Endothelial cell of umbilical vein (primary cell): Measurements from ENCODE around the gene LAMC2. TPM values are rescaled to one million over a fixed set of nuclear protein-coding genes. Genes with fewer than 3 reads are reported as not detected.

Experiments used
- BruUV-seq: library from RNA; stranded (reverse); fragments of 400-500 nt; replicated peaks from 2 replicates; lab custom pipeline; 2021; lab: Mats Ljungman, UMichigan
- CTCF ChIA-PET: fragments of 300-600, 350-600 bp; sonication (Branson Sonifier 250); formaldehyde crosslinking; loops from one replicate; lab custom pipeline; 2021; ENCODE audit warnings: antibody characterized with exemption, inconsistent platforms; lab: Charles Lee
- POLR2A ChIA-PET: fragments of 300-600, 350-600 bp; sonication (Branson Sonifier 250); formaldehyde crosslinking; loops from one replicate; lab custom pipeline; 2021; ENCODE audit warnings: antibody characterized with exemption, inconsistent platforms; lab: Charles Lee
- DNase-seq: peaks from one replicate; pipeline ENCODE4 v3.0.0-alpha.2; 2011; ENCODE audit warnings: low read depth, low spot score
- FAIRE-seq: peaks from 2 replicates; lab custom pipeline; 2011; peaks lifted over from hg19 to GRCh38; lab: Jason Lieb, UNC
- H2AFZ ChIP-seq: 2 replicates; pipeline ENCODE4 v1.6.0; 2012; ENCODE audit warnings: low read depth, low read length, control low read depth, inconsistent platforms
- H3K27ac ChIP-seq: 2 replicates; pipeline ENCODE4 v1.5.1; 2011; ENCODE audit warnings: low read depth, mild to moderate bottlenecking, control low read depth, low read length, moderate library complexity; ENCODE audit not compliant: insufficient read depth
- H3K27me3 ChIP-seq, 2 experiments: 2 replicates each; pipeline versions ENCODE4 v1.6.0 to v1.6.1; 2011; ENCODE audit warnings: low read length in 2 of 2, mixed read lengths in 1 of 2; ENCODE audit not compliant: control insufficient read depth in 2 of 2, insufficient read depth in 2 of 2
- H3K36me3 ChIP-seq, 2 experiments: 2 replicates in 1 of 2; 3 replicates in 1 of 2; pipeline ENCODE4 v1.5.1; 2011; ENCODE audit warnings: low read length in 2 of 2, mild to moderate bottlenecking in 1 of 2, moderate library complexity in 1 of 2; ENCODE audit not compliant: control insufficient read depth in 2 of 2, insufficient read depth in 2 of 2; ENCODE audit errors: extremely low read depth in 1 of 2
- H3K4me1 ChIP-seq: 3 replicates; pipeline ENCODE4 v1.5.1; 2011; ENCODE audit warnings: mild to moderate bottlenecking, low read length; ENCODE audit not compliant: control insufficient read depth, insufficient read depth; ENCODE audit errors: extremely low read depth
- H3K4me2 ChIP-seq: 2 replicates; pipeline ENCODE4 v1.6.1; 2011; ENCODE audit warnings: low read length, control low read depth, mixed read lengths; ENCODE audit not compliant: insufficient read depth
- H3K4me3 ChIP-seq, 3 experiments: fragments of 200-600 bp in 1 of 3; sonication (generic), shearing (Covaris generic) in 1 of 3; replicated peaks in 1 of 3; 2 replicates each; pipeline ENCODE4 v1.5.1; 2011 to 2016; ENCODE audit warnings: control low read depth in 3 of 3, low read length in 3 of 3, mild to moderate bottlenecking in 2 of 3, inconsistent platforms in 1 of 3, low read depth in 1 of 3, moderate library complexity in 1 of 3; ENCODE audit not compliant: insufficient read depth in 1 of 3
- H3K79me2 ChIP-seq: 2 replicates; pipeline ENCODE4 v1.6.0; 2012; ENCODE audit warnings: low read length, inconsistent platforms; ENCODE audit not compliant: control insufficient read depth, insufficient read depth
- H3K9ac ChIP-seq: replicated peaks from 2 replicates; pipeline ENCODE3; 2011; ENCODE audit warnings: low read length, control low read depth; ENCODE audit not compliant: insufficient read depth; ENCODE audit errors: extremely low read depth
- H3K9me1 ChIP-seq: replicated peaks from 3 replicates; pipeline ENCODE4 v1.6.0; 2011; ENCODE audit warnings: mild to moderate bottlenecking, low read length; ENCODE audit not compliant: control insufficient read depth, insufficient read depth; ENCODE audit errors: extremely low read depth
- H3K9me3 ChIP-seq: replicated peaks from 2 replicates; pipeline ENCODE4 v1.5.1; 2012; ENCODE audit warnings: low read length, inconsistent platforms; ENCODE audit not compliant: control insufficient read depth, insufficient read depth
- H4K20me1 ChIP-seq: replicated peaks from 2 replicates; pipeline ENCODE3; 2011; ENCODE audit warnings: mild to moderate bottlenecking, low read length; ENCODE audit not compliant: control insufficient read depth, insufficient read depth; ENCODE audit errors: extremely low read depth
- CTCF ChIP-seq, 2 donors: IDR thresholded peaks; 1 replicate in 1 of 2; 2 replicates in 1 of 2; pipeline ENCODE4 v1.5.1; 2011; ENCODE audit warnings: low read length in 2 of 2, mild to moderate bottlenecking in 2 of 2, moderate library complexity in 2 of 2, control low read depth in 1 of 2, inconsistent platforms in 1 of 2, low read depth in 1 of 2; ENCODE audit not compliant: insufficient read depth in 1 of 2; ENCODE audit errors: extremely low read depth in 1 of 2
- EZH2 ChIP-seq: IDR thresholded peaks from 2 replicates; pipeline ENCODE4 v1.6.1; 2012; ENCODE audit warnings: borderline replicate concordance, low read depth, mild to moderate bottlenecking, moderate library complexity, low read length, inconsistent platforms; ENCODE audit not compliant: severe bottlenecking
- FOS ChIP-seq: IDR thresholded peaks from 2 replicates; pipeline ENCODE4 v1.6.1; 2011; ENCODE audit warnings: mild to moderate bottlenecking, low read length, moderate library complexity, borderline replicate concordance; ENCODE audit not compliant: insufficient read depth
- GATA2 ChIP-seq: IDR thresholded peaks from 2 replicates; pipeline ENCODE4 v1.7.0; 2011; ENCODE audit warnings: low read depth, mild to moderate bottlenecking, moderate library complexity, mixed read lengths, low read length; ENCODE audit not compliant: insufficient read length, insufficient read depth
- JUN ChIP-seq: IDR thresholded peaks from 2 replicates; pipeline ENCODE4 v1.6.1; 2011; ENCODE audit warnings: borderline replicate concordance, low read depth; ENCODE audit not compliant: insufficient read length, insufficient read depth
- MAX ChIP-seq: IDR thresholded peaks from 2 replicates; pipeline ENCODE4 v1.6.1; 2011; ENCODE audit not compliant: insufficient read depth, insufficient read length
- MYC ChIP-seq: IDR thresholded peaks from one replicate; pipeline ENCODE4 v1.6.1; 2011; ENCODE audit warnings: mild to moderate bottlenecking, low read depth, low read length
- POLR2A ChIP-seq: IDR thresholded peaks from 2 replicates; pipeline ENCODE4 v1.6.1; 2012; ENCODE audit warnings: low read depth, mild to moderate bottlenecking, control low read depth, low read length
- POLR2AphosphoS5 ChIP-seq: IDR thresholded peaks from 2 replicates; pipeline ENCODE4 v1.6.1; 2012; ENCODE audit warnings: low read depth, mild to moderate bottlenecking, control low read depth, low read length, moderate library complexity; ENCODE audit not compliant: insufficient read depth
- dilution Hi-C: fragments of 300-500 bp; cut with MboI; formaldehyde crosslinking; loops from one replicate; pipeline ENCODE4 v1.15.0; 2019; ENCODE audit warnings: low sequenced_read_pairs; ENCODE audit not compliant: extremely low pct_ligation_motif_present
- intact Hi-C: fragments of 100-400 bp; cut with micrococcal nuclease; formaldehyde crosslinking; loops from one replicate; pipeline ENCODE4 v1.10.0; 2022
- polyA plus RNA-seq, 4 experiments: library from polyadenylated mRNA; depleted of rRNA in 3 of 4; stranded (reverse) in 3 of 4; unstranded in 1 of 4; fragments of >200 nt; gene quantifications; 2 replicates each; pipeline versions ENCODE4 v1.2.1 to v1.2.3, GENCODE V29; 2011 to 2012; ENCODE audit warnings: missing spikeins in 1 of 4
- total RNA-seq: library from RNA; stranded (reverse); gene quantifications from 2 replicates; pipeline ENCODE4 v1.2.3, GENCODE V29; 2021

Gene LAMC2
- total and polyA plus RNA-seq, 2 donors (not counting 3 experiments of a cell fraction or from before 2014, with no cell fraction given), result 0.23 to 0.82 TPM

GRCh38 chr1:183180634-183181056 is 5.4 kb upstream of the LAMC2 start:
- FAIRE-seq, result peak; percentile 69
- POLR2A ChIA-PET, result no interaction called here
- TF ChIP-seq POLR2A, result no peak
- no peak for TF ChIP-seq MAX
- no peak for TF ChIP-seq GATA2
- TF ChIP-seq POLR2AphosphoS5, result peak; percentile 47
- TF ChIP-seq FOS, result no peak
- TF ChIP-seq JUN, result peak; percentile 15
- TF ChIP-seq CTCF (IDR thresholded peaks at IDR 0.05; ENCODE audit: extremely low read depth in 1 of 2, insufficient read depth in 1 of 2, low read depth in 1 of 2, low read length in 2 of 2), result no peak
- TF ChIP-seq MYC, result no peak
- no peak for TF ChIP-seq EZH2
- CTCF ChIA-PET, result interaction anchor here (1.2 to 1.5 kb wide), 2 partner anchors 54 to 218 kb away, joined by 3 to 5 read pairs; no protein-coding TSS in a partner anchor
- DNase-seq, result peak; percentile 86
- Histone ChIP-seq H3K9ac (peak overlapping the region; percentile 53), H3K4me1 (peaks cover 16% of the 10 kb centered on the region), H2AFZ (peak overlapping the region; percentile 12), H3K27me3 (no peaks in the 10 kb centered on the region), H3K79me2 (no peaks in the 10 kb centered on the region), H3K36me3 (no peaks in the 10 kb centered on the region), H3K4me2 (peak overlapping the region; percentile 51), H4K20me1 (no peaks in the 10 kb centered on the region), H3K27ac (peak overlapping the region; percentile 90), H3K9me1 (no peaks in the 10 kb centered on the region), H3K9me3 (no peaks in the 10 kb centered on the region), H3K4me3 (no peak overlapping the region)
- intact Hi-C loops (loop anchor here (1.0 to 2.0 kb wide), 5 partner anchors 16 to 158 kb away; no protein-coding TSS in a partner anchor), dilution Hi-C loops (no loop called here)
- TSS peak; percentile 89 for BruUV-seq
